ENCODE data around the gene CAPRIN2. TPM values are rescaled to one million over a fixed set of nuclear protein-coding genes. Genes with fewer than 3 reads are reported as not detected.

CAPRIN2 gene
- 16.1 to 27.8 TPM (median 25.0 TPM) in 5 replicates for total RNA-seq (2022; extraction: Qiagen RNA extraction; ENCODE audit: low read depth)

GRCh38 chr12:30754750-30755394 is at the start of gene CAPRIN2:
CAPRIN2 (minus strand) TSS chr12:30754951; CDS start chr12:30753520, 1,431 bp downstream.

GRCh38 chr12:30695199-30696102 is 59.3 kb downstream of the CAPRIN2 start, which contains the start of gene IPO8:
IPO8 (minus strand) TSS chr12:30695869; CDS start chr12:30695647, 222 bp downstream.

Other genes with a start within 250 kb of the CAPRIN2 start
- gene IPO8, start 59.1 kb downstream of the CAPRIN2 start, total RNA-seq (2022; extraction: Qiagen RNA extraction; ENCODE audit: low read depth): 12.1 to 23.5 TPM (median 19.4 TPM) in 5 replicates
- 0.03 to 0.14 TPM (median 0.04 TPM) in 4 of 5 replicates, not detected in the other for gene TSPAN11, start 171.8 kb upstream of the CAPRIN2 start, total RNA-seq (2022; extraction: Qiagen RNA extraction; ENCODE audit: low read depth)

Data from A549 treated with RU486 at 1 μM for 4 hours (cell line).